Measurements from ENCODE around the gene RAD51. TPM values are rescaled to one million over a fixed set of nuclear protein-coding genes. Genes with fewer than 3 reads are reported as not detected.

The RAD51 gene
- polyA plus RNA-seq, 1 donor from 2014 or later = 0.22 TPM

- Histone ChIP-seq H3K27me3 (ENCODE audit: insufficient read depth, low read depth, low read length) (no peaks in the 10 kb centered on the region), H3K9ac (ENCODE audit: low read length) (peak overlapping the region; percentile 81), H3K79me2 (replicated peaks; ENCODE audit: insufficient read depth, low read length) (peaks cover 12% of the 10 kb centered on the region), H3K36me3 (ENCODE audit: insufficient read depth, low read length) (no peaks in the 10 kb centered on the region), H4K20me1 (ENCODE audit: insufficient read depth) (no peaks in the 10 kb centered on the region), H2AFZ (ENCODE audit: low read depth, low read length) (peak overlapping the region; percentile 22), H3K27ac (ENCODE audit: low read length) (no peak overlapping the region), H3K4me3 (ENCODE audit: low read length) (peak overlapping the region; percentile 76), H3K4me2 (ENCODE audit: low read length) (no peak overlapping the region), H3K9me3 (ENCODE audit: low read length) (no peaks in the 10 kb centered on the region), H3K9me2 (ENCODE audit: insufficient read depth, low read length) (no peaks in the 10 kb centered on the region), H3F3A (ENCODE audit: insufficient read depth, low read length, poor library complexity, severe bottlenecking) (no peaks in the 10 kb centered on the region)
- TF ChIP-seq SMC3 (conservative IDR thresholded peaks at IDR 0.05; ENCODE audit: poor library complexity) = no peak
- TF ChIP-seq TAF1 (IDR thresholded peaks at IDR 0.05; ENCODE audit: low read depth) = no peak
- TF ChIP-seq EZH2 (IDR thresholded peaks at IDR 0.05; ENCODE audit: borderline replicate concordance, insufficient read depth, low read length, poor library complexity, severe bottlenecking) = no peak
- TF ChIP-seq POLR2AphosphoS5 (IDR thresholded peaks at IDR 0.05) = no peak
- TF ChIP-seq REST (IDR thresholded peaks at IDR 0.05; ENCODE audit: borderline replicate concordance) = no peak
- no peak for TF ChIP-seq EP300 (conservative IDR thresholded peaks at IDR 0.05; ENCODE audit: poor library complexity, severe bottlenecking)
- no peak for TF ChIP-seq RAD21 (conservative IDR thresholded peaks at IDR 0.05)
- TF ChIP-seq, protein P1, sequence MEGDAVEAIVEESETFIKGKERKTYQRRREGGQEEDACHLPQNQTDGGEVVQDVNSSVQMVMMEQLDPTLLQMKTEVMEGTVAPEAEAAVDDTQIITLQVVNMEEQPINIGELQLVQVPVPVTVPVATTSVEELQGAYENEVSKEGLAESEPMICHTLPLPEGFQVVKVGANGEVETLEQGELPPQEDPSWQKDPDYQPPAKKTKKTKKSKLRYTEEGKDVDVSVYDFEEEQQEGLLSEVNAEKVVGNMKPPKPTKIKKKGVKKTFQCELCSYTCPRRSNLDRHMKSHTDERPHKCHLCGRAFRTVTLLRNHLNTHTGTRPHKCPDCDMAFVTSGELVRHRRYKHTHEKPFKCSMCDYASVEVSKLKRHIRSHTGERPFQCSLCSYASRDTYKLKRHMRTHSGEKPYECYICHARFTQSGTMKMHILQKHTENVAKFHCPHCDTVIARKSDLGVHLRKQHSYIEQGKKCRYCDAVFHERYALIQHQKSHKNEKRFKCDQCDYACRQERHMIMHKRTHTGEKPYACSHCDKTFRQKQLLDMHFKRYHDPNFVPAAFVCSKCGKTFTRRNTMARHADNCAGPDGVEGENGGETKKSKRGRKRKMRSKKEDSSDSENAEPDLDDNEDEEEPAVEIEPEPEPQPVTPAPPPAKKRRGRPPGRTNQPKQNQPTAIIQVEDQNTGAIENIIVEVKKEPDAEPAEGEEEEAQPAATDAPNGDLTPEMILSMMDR (IDR thresholded peaks at IDR 0.05; ENCODE audit: poor library complexity, severe bottlenecking) = no peak
- TF ChIP-seq MXI1 (conservative IDR thresholded peaks at IDR 0.05; ENCODE audit: poor library complexity, severe bottlenecking) = no peak
Measured at GRCh38 chr15:40755812-40756208, 60.8 kb downstream of the RAD51 start.

GRCh38 chr15:40756938-40757337 is 62.0 kb downstream of the RAD51 start:
- no peaks in the 10 kb centered on the region for H3F3A ChIP-seq (ENCODE audit: insufficient read depth, low read length, poor library complexity, severe bottlenecking)
- no peaks in the 10 kb centered on the region for H3K9me3 ChIP-seq (ENCODE audit: low read length)
- no peak for TF ChIP-seq TAF1 (IDR thresholded peaks at IDR 0.05; ENCODE audit: low read depth)
- TF ChIP-seq POLR2AphosphoS5 (IDR thresholded peaks at IDR 0.05) = no peak
- TF ChIP-seq REST (IDR thresholded peaks at IDR 0.05; ENCODE audit: borderline replicate concordance) = no peak
- TF ChIP-seq SMC3 (conservative IDR thresholded peaks at IDR 0.05; ENCODE audit: poor library complexity) = no peak
- TF ChIP-seq EZH2 (IDR thresholded peaks at IDR 0.05; ENCODE audit: borderline replicate concordance, insufficient read depth, low read length, poor library complexity, severe bottlenecking) = no peak
- no peak for TF ChIP-seq MXI1 (conservative IDR thresholded peaks at IDR 0.05; ENCODE audit: poor library complexity, severe bottlenecking)
- TF ChIP-seq RAD21 (conservative IDR thresholded peaks at IDR 0.05) = no peak
- TF ChIP-seq, protein P1 (IDR thresholded peaks at IDR 0.05; ENCODE audit: poor library complexity, severe bottlenecking) = no peak
- no peak for TF ChIP-seq EP300 (conservative IDR thresholded peaks at IDR 0.05; ENCODE audit: poor library complexity, severe bottlenecking)
- no peaks in the 10 kb centered on the region for H3K36me3 ChIP-seq (ENCODE audit: insufficient read depth, low read length)
- peaks cover 12% of the 10 kb centered on the region for H3K79me2 ChIP-seq (replicated peaks; ENCODE audit: insufficient read depth, low read length)
- no peaks in the 10 kb centered on the region for H3K27me3 ChIP-seq (ENCODE audit: insufficient read depth, low read depth, low read length)
- no peaks in the 10 kb centered on the region for H4K20me1 ChIP-seq (ENCODE audit: insufficient read depth)
- no peaks in the 10 kb centered on the region for H3K9me2 ChIP-seq (ENCODE audit: insufficient read depth, low read length)
- H3K4me2 ChIP-seq (ENCODE audit: low read length) = no peak overlapping the region
- no peak overlapping the region for H3K9ac ChIP-seq (ENCODE audit: low read length)
- H3K4me3 ChIP-seq (ENCODE audit: low read length) = no peak overlapping the region
- no peak overlapping the region for H3K27ac ChIP-seq (ENCODE audit: low read length)
- no peak overlapping the region for H2AFZ ChIP-seq (ENCODE audit: low read depth, low read length)

All from neural cell (in vitro differentiated cells).